Naive B cell (primary cell): ENCODE results near the gene ARRDC3. TPM values are rescaled to one million over a fixed set of nuclear protein-coding genes. Genes with fewer than 3 reads are reported as not detected.
A peak's percentile ranks its signal among the peaks of the same experiment; 100 is the strongest.
"Not testable (repeated sequence)": the region's sequence is repeated elsewhere in the genome, so short reads cannot be mapped to it uniquely, and the experiment has no call there.

Experiments
- ATAC-seq, 2 donors: fragments of 150-1000 bp; cut with Tn5 transposase; 2 replicates each; pipeline ENCODE4 v1.10.0; 2021; ENCODE audit warnings: low read depth in 2 of 2, mild to moderate bottlenecking in 2 of 2, moderate library complexity in 2 of 2
- DNase-seq: peaks from one replicate; pipeline ENCODE4 v3.0.0; 2022
- H3K27ac Mint-ChIP-seq, 6 donors: one replicate each; pipeline ENCODE4 v1.8.0; 2020 to 2022; ENCODE audit warnings: mild to moderate bottlenecking in 6 of 6, mixed read lengths in 6 of 6, moderate library complexity in 5 of 6, inconsistent platforms in 2 of 6
- H3K27me3 Mint-ChIP-seq, 3 donors: one replicate each; pipeline ENCODE4 v1.8.0; 2021 to 2022; ENCODE audit warnings: mixed read lengths in 3 of 3, mild to moderate bottlenecking in 1 of 3
- H3K36me3 Mint-ChIP-seq, 2 donors: one replicate each; pipeline ENCODE4 v1.8.0; 2020 to 2022; ENCODE audit warnings: mixed read lengths in 2 of 2, inconsistent platforms in 1 of 2, mild to moderate bottlenecking in 1 of 2
- H3K4me1 Mint-ChIP-seq, 3 donors: one replicate each; pipeline ENCODE4 v1.8.0; 2020 to 2022; ENCODE audit warnings: mixed read lengths in 3 of 3, inconsistent platforms in 1 of 3, mild to moderate bottlenecking in 1 of 3, moderate library complexity in 1 of 3
- H3K4me3 Mint-ChIP-seq, 8 donors: one replicate each; pipeline ENCODE4 v1.8.0; 2020 to 2022; ENCODE audit warnings: mild to moderate bottlenecking in 8 of 8, mixed read lengths in 8 of 8, moderate library complexity in 8 of 8, inconsistent platforms in 2 of 8
- H3K9me3 Mint-ChIP-seq, 7 donors: one replicate each; pipeline ENCODE4 v1.8.0; 2020 to 2022; ENCODE audit warnings: mixed read lengths in 7 of 7, mild to moderate bottlenecking in 5 of 7, inconsistent platforms in 2 of 7, moderate library complexity in 1 of 7
- polyA plus RNA-seq, 6 donors: library from polyadenylated mRNA; unstranded; fragments of 300-500 nt; fragmentation: Illumina TruSeq; gene quantifications; one replicate each; pipeline ENCODE4 v1.2.3, GENCODE V29; 2021; ENCODE audit warnings: low read depth in 6 of 6

ARRDC3 gene
- polyA plus RNA-seq, 6 donors from 2014 or later: 89.2 to 201 (median 112) TPM

DNA sequence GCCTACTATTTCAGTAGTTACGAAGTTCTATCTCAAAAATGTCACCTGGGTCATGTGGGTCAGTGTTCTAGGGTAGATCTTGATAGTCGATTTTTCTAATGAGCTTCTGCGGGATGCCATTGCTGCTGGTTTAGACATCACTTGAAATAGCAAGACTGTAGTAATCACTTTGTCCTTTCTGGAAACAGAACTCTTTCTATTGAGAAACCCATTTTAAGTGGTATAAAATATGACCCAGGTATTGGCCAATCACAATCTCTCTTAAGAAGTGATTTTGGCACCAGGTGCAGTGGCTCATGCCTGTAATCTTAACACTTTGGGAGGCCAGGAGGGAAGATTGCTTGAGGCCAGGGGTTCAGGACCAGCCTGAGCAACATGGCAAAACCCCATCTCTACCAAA, 17.6 kb downstream of the ARRDC3 start:
- no peaks in the 10 kb centered on the region for H3K36me3 Mint-ChIP-seq
- no peak overlapping the region for H3K4me3 Mint-ChIP-seq
- H3K27me3 Mint-ChIP-seq: no peaks in the 10 kb centered on the region

GRCh38 chr5:91362935-91363334, 20.2 kb downstream of the ARRDC3 start:
- Mint-ChIP-seq H3K36me3 (no peaks in the 10 kb centered on the region), H3K9me3 (peaks cover 0 to 9% (median 3%) of the 10 kb centered on the region in 7 donors)
- ATAC-seq: no peak

More for the DNA sequence above, 17.6 kb downstream of the ARRDC3 start:
- Mint-ChIP-seq H3K27ac (peak overlapping the region in 1 of 6 donors; percentile 33), H3K9me3 (peaks cover 0 to 9% (median 3%) of the 10 kb centered on the region in 7 donors), H3K4me1 (peaks cover 11 to 23% (median 18%) of the 10 kb centered on the region in 3 donors)
- DNase-seq (no peak), ATAC-seq (no peak)

GRCh38 chr5:91361790-91362189, 21.3 kb downstream of the ARRDC3 start:
- Mint-ChIP-seq H3K36me3 (no peaks in the 10 kb centered on the region), H3K27ac (peak overlapping the region in 2 of 6 donors; percentile 23 to 31), H3K9me3 (peaks cover 0 to 9% (median 3%) of the 10 kb centered on the region in 7 donors), H3K4me3 (peak overlapping the region in 4 of 8 donors; percentile 37 to 63 (median 49)), H3K27me3 (no peaks in the 10 kb centered on the region), H3K4me1 (peaks cover 15 to 30% (median 23%) of the 10 kb centered on the region in 3 donors)
- DNase-seq (no peak), ATAC-seq (no peak)

More at GRCh38 chr5:91362935-91363334, 20.2 kb downstream of the ARRDC3 start:
- Mint-ChIP-seq H3K27ac (no peak overlapping the region), H3K27me3 (no peaks in the 10 kb centered on the region), H3K4me1 (peaks cover 11 to 30% (median 17%) of the 10 kb centered on the region in 3 donors), H3K4me3 (no peak overlapping the region)
- DNase-seq: no peak

GRCh38 chr5:91361055-91361701, 21.9 kb downstream of the ARRDC3 start:
- ATAC-seq (peak; percentile 30 to 49), DNase-seq (no peak)
- no peaks in the 10 kb centered on the region for H3K27me3 Mint-ChIP-seq
- peaks cover 17 to 33% (median 27%) of the 10 kb centered on the region in 3 donors for H3K4me1 Mint-ChIP-seq
- H3K27ac Mint-ChIP-seq: peak overlapping the region in 2 of 6 donors; percentile 0 to 52
- H3K36me3 Mint-ChIP-seq: no peaks in the 10 kb centered on the region
- peak overlapping the region in 7 of 8 donors; percentile 1 to 63 (median 57) for H3K4me3 Mint-ChIP-seq
- peaks cover 0 to 9% (median 4%) of the 10 kb centered on the region in 7 donors for H3K9me3 Mint-ChIP-seq

DNA sequence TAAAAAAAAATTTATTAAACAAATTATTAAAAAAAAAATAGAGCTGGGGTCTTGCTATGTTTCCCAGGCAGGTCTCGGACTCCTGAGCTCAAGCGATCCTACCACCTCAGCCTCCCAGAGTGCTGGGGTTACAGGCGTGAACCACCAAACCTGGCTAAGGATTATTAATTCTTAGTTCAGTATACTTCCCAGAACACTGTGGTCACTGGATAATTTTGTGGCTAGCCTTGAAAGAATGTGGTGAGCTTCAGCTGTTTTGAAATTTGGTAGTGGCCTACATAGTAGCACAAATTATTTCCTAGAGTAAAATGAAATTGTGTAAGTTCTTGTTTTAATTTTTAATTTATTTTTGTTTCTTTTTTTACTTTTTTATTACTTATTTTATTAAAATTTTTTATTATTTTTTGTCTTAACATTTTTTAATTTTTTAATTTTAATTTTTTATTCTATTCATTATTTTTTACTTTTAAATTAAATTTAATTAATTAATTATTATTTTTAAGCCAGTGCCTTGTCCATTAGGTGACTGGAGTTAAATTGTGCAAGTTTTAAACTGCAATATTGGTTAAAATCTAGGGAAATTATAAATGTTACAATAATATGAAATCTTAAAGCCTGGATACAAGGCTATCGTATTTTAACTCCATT, 23.0 kb downstream of the ARRDC3 start:
- Mint-ChIP-seq H3K36me3 (no peaks in the 10 kb centered on the region), H3K27ac (no peak overlapping the region), H3K9me3 (peaks cover 0 to 9% (median 4%) of the 10 kb centered on the region in 7 donors), H3K4me1 (peaks cover 24 to 44% (median 37%) of the 10 kb centered on the region in 3 donors), H3K27me3 (no peaks in the 10 kb centered on the region), H3K4me3 (peak overlapping the region in 3 of 8 donors; percentile 12 to 63 (median 57))
- DNase-seq (no peak), ATAC-seq (no peak)

DNA sequence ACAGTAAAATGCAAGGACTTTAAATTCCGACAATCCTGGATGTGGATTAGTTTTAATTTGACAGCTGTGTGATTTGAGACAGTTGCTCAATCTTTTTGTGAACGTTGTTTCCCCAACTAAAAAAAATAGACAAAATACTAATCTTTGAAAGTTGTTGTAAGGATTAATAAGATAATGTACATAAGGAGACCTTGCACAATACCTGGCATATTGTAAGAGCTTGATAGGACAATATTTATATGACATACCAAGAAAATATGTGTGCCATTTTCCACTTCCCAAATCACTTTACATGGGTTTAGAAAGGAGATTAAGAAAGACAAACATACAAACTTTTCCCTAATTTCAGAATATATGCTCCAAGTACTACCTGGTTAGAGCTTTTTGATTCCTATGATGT, 25.3 kb downstream of the ARRDC3 start:
- Mint-ChIP-seq H3K4me3 (no peak overlapping the region), H3K9me3 (peaks cover 0 to 9% (median 4%) of the 10 kb centered on the region in 7 donors)

GRCh38 chr5:91357012-91357634, 26.0 kb downstream of the ARRDC3 start:
- peaks cover 27 to 55% (median 49%) of the 10 kb centered on the region in 3 donors for H3K4me1 Mint-ChIP-seq

More for the DNA sequence above, 25.3 kb downstream of the ARRDC3 start:
- no peak for DNase-seq
- H3K27me3 Mint-ChIP-seq: no peaks in the 10 kb centered on the region
- no peaks in the 10 kb centered on the region for H3K36me3 Mint-ChIP-seq
- ATAC-seq: no peak
- H3K4me1 Mint-ChIP-seq: peaks cover 27 to 60% (median 49%) of the 10 kb centered on the region in 3 donors
- no peak overlapping the region for H3K27ac Mint-ChIP-seq

GRCh38 chr5:91354867-91355266, 28.2 kb downstream of the ARRDC3 start:
- ATAC-seq: peak; percentile 89 to 91
- H3K4me3 Mint-ChIP-seq: peak overlapping the region in 5 of 8 donors; percentile 40 to 80 (median 68)
- peak overlapping the region; percentile 1 to 93 (median 74) for H3K27ac Mint-ChIP-seq

More at GRCh38 chr5:91357012-91357634, 26.0 kb downstream of the ARRDC3 start:
- no peak overlapping the region for H3K4me3 Mint-ChIP-seq
- H3K27ac Mint-ChIP-seq: peak overlapping the region in 1 of 6 donors; percentile 5
- peaks cover 0 to 9% (median 4%) of the 10 kb centered on the region in 7 donors for H3K9me3 Mint-ChIP-seq
- H3K27me3 Mint-ChIP-seq: peaks cover 0 to 5% (median 0%) of the 10 kb centered on the region in 3 donors
- no peak for DNase-seq
- no peaks in the 10 kb centered on the region for H3K36me3 Mint-ChIP-seq
- ATAC-seq: no peak

DNA sequence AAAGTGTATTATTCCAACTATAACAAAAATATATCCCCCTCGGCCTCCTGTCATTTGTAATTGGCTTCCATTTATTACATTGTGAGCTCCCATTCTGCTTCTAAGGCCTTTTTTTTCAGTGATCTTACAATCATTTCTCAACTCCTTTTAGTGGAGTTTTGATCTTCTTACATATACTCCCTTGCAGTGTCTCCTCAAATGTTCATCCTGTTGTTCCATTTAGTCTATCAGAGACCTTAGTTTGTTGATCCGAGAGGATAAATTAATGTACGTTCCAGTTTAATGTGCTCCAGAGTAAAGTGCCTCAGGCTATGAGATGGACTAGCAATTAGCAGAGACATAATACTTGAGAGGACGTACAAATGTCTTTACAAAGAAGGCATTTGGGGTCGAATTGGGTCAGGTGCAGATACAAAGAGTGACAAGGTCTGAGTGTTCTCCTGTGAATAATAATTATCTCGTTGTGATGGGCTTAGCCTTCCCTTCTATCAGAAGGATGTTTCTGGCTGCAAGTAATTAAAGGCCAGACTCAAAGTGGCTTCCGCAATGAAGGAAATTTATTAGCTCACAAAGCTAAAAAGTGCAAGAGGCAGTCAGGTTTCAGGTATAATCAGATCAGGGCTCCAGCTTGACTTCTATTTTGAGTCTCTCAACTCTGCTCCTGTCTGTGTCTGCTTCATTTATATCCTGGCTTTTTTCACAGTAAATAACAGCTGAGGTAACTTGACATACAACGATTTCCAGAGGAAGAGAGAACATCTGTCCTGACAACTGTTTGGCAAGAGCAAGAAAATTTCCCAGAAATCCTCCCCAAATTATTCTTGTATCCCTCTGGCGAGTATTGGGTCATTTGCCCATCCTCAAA, 30.1 kb downstream of the ARRDC3 start:
- H3K4me1 Mint-ChIP-seq: peaks cover 19 to 44% (median 39%) of the 10 kb centered on the region in 3 donors
- DNase-seq (no peak), ATAC-seq (no peak)
- no peak overlapping the region for H3K4me3 Mint-ChIP-seq
- peaks cover 0 to 6% (median 0%) of the 10 kb centered on the region in 3 donors for H3K27me3 Mint-ChIP-seq
- H3K27ac Mint-ChIP-seq: peak overlapping the region in 1 of 6 donors; percentile 41
- H3K36me3 Mint-ChIP-seq: peaks cover 0 to 7% of the 10 kb centered on the region in 2 donors
- peaks cover 0 to 8% (median 0%) of the 10 kb centered on the region in 7 donors for H3K9me3 Mint-ChIP-seq

More at GRCh38 chr5:91354867-91355266, 28.2 kb downstream of the ARRDC3 start:
- not testable (repeated sequence) for H3K27me3 Mint-ChIP-seq, H3K9me3 Mint-ChIP-seq, H3K36me3 Mint-ChIP-seq
- DNase-seq: peak; percentile 44
- H3K4me1 Mint-ChIP-seq: peaks cover 19 to 47% (median 44%) of the 10 kb centered on the region in 3 donors

DNA sequence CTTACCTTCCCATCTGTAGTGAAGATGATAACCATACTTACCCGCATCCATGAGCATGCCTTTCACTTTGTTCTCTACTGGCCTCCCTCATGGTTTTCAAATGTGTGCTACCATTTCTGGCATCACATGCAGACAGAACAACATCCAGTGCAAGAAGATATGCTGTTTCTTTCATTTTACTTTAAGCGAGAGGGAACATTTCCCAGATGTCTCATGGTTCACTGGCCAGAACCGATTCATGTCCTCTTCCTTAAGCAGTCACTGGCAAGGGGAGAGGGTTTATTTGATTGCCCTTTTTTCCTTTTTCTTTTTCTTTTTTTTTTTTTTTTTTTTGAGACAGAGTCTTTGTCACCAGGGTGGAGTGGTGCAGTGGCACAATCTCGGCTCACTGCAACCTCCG, 37.7 kb downstream of the ARRDC3 start:
- Mint-ChIP-seq H3K4me3 (no peak overlapping the region), H3K4me1 (no peaks in the 10 kb centered on the region), H3K9me3 (peaks cover 0 to 8% (median 0%) of the 10 kb centered on the region in 7 donors), H3K27ac (peak overlapping the region in 1 of 6 donors; percentile 42), H3K27me3 (no peaks in the 10 kb centered on the region), H3K36me3 (peaks cover 0 to 9% of the 10 kb centered on the region in 2 donors)
- ATAC-seq: no peak
- DNase-seq: no peak

DNA sequence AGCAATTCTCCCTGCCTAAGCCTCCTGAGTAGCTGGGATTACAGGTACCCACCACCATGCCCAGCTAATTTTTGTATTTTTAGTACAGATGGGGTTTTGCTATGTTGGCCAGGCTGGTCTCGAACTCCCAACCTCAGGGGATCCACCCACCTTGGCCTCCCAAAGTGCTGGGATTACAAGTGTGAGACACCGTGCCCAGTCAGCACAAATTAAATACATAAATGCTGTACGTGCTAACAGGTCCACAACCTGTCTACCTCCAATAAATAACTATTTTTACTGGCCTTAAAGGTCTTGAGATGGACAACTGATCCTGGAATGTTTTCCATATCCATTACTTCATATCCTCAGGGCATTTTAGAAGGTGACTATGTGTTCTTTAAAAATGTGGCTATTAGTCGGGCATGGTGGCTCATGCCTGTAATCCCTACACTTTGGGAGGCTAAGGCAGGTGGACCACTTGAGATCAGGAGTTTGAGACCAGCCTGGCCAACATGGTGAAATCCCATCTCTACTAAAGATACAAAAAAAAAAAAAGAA, 38.4 kb downstream of the ARRDC3 start:
- not testable (repeated sequence) for H3K9me3 Mint-ChIP-seq, DNase-seq, ATAC-seq, H3K4me1 Mint-ChIP-seq, H3K27ac Mint-ChIP-seq, H3K36me3 Mint-ChIP-seq, H3K27me3 Mint-ChIP-seq, H3K4me3 Mint-ChIP-seq

DNA sequence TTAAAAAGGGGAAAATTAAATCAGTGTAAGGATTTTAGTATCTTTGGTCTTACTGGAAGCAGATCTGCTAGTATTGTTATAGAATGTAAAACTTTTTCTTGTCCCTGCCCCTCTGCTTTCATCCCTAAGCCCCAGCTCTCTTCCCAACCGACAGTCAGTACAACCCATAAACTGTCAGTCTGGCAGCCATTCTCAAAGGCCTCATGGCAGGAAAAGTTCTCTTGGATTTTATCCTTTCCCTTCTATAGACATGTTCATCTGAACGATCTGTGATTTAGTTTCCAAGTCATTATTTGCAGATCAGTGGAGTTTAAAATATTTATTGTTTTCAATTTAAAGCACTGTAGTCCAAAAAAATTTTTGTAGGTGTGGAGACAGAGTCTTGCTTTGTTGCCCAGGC, 39.2 kb downstream of the ARRDC3 start:
- no peak for ATAC-seq
- no peaks in the 10 kb centered on the region for H3K27me3 Mint-ChIP-seq
- no peaks in the 10 kb centered on the region for H3K4me1 Mint-ChIP-seq
- H3K4me3 Mint-ChIP-seq: no peak overlapping the region
- no peak for DNase-seq
- peaks cover 0 to 9% of the 10 kb centered on the region in 2 donors for H3K36me3 Mint-ChIP-seq
- H3K27ac Mint-ChIP-seq: no peak overlapping the region
- H3K9me3 Mint-ChIP-seq: peaks cover 0 to 8% (median 0%) of the 10 kb centered on the region in 7 donors
